K562 (cell line): Measurements from ENCODE around the gene PLEKHN1. TPM values are rescaled to one million over a fixed set of nuclear protein-coding genes. Genes with fewer than 3 reads are reported as not detected.

ENCODE experiments used
- BCOR ChIP-seq: fragments of 450-650 bp; IDR thresholded peaks from 2 replicates; pipeline ENCODE4 v1.6.1; 2016
- CBX5 ChIP-seq: IDR thresholded peaks from 2 replicates; pipeline ENCODE4 v1.6.1; 2014; ENCODE audit warnings: low read depth, borderline replicate concordance
- SIRT6 ChIP-seq: IDR thresholded peaks from one replicate; pipeline ENCODE4 v1.6.1; 2012; ENCODE audit warnings: low read depth, mild to moderate bottlenecking, control low read depth, inconsistent platforms, low read length, moderate library complexity
- TSHZ1 ChIP-seq: fragments of 250-450 bp; sonication (Bioruptor Pico); IDR thresholded peaks from 2 replicates; pipeline ENCODE4 v1.4.0; 2020; ENCODE audit warnings: mild to moderate bottlenecking, moderate library complexity
- ZNF165 ChIP-seq: fragments of 250-450 bp; sonication (Bioruptor Pico); IDR thresholded peaks from 2 replicates; pipeline ENCODE4 v1.4.0; 2020; ENCODE audit warnings: borderline replicate concordance
- ZNF407 ChIP-seq: fragments of 450-650 bp; IDR thresholded peaks from 2 replicates; pipeline ENCODE4 v1.6.1; 2016; ENCODE audit warnings: low read depth
- ZNF561 ChIP-seq: fragments of 450-650 bp; formaldehyde crosslinking; conservative IDR thresholded peaks from 2 replicates; pipeline ENCODE4 v1.4.0; 2020; ENCODE audit warnings: mild to moderate bottlenecking, moderate library complexity
- ZNF589 ChIP-seq: fragments of 200-800 bp; sonication (Bioruptor generic); IDR thresholded peaks from 2 replicates; pipeline ENCODE4 v1.6.1; 2016; ENCODE audit warnings: low read depth, missing genetic modification characterization, missing compliant biosample characterization
- ZNF609 ChIP-seq: sonication (generic); formaldehyde crosslinking; IDR thresholded peaks from 2 replicates; pipeline ENCODE4 v1.8.1; 2023; ENCODE audit warnings: missing genetic modification reagents, mild to moderate bottlenecking, borderline replicate concordance
- polyA plus RNA-seq, 8 experiments: library from polyadenylated mRNA; depleted of rRNA in 4 of 8; stranded (reverse) in 5 of 8; unstranded in 3 of 8; fragments of >200 nt; fragmentation: Nextera tagmentation in 2 of 8; fragmentation: Illumina TruSeq in 1 of 8; extraction: Ambion mirVana in 2 of 8; extraction: Trizol in 1 of 8; gene quantifications; 2 replicates each; pipeline versions ENCODE4 v1.2.1 to v1.2.3, GENCODE V29; 2011 to 2014; ENCODE audit warnings: inconsistent platforms in 1 of 8, missing spikeins in 1 of 8
- total RNA-seq, 7 experiments: library from RNA; depleted of rRNA in 6 of 7; stranded (reverse); fragments of >200 nt in 6 of 7; fragmentation: Illumina TruSeq in 2 of 7; extraction: Trizol in 2 of 7; gene quantifications; 2 replicates each; pipeline versions ENCODE4 v1.2.1 to v1.2.3, GENCODE V29; 2011 to 2021; ENCODE audit warnings: low replicate concordance in 1 of 7

Gene PLEKHN1
- total and polyA plus RNA-seq, 9 of the 15 experiments (the other 6 are each of a cell fraction or from before 2014, with no cell fraction given): 0.07 to 1.5 (median 0.13) TPM; not detected in 2

GRCh38 chr1:1013105-1013921 lies 47.0 kb downstream of the PLEKHN1 start, which contains the start of gene ISG15 (continued):
- TF ChIP-seq ZNF609 (no peak), ZNF407 (no peak), TSHZ1 (CRISPR knock-in tag) (no peak), SIRT6 (no peak), CBX5 (no peak), ZNF561 (no peak), ZNF165 (CRISPR knock-in tag) (no peak), ZNF589 (CRISPR knock-in tag) (no peak), BCOR (no peak)
